Measurements from ENCODE around the gene CABP1.

GRCh38 chr12:120659151-120659525 is 18.7 kb downstream of the CABP1 start:
- no peak for TF ChIP-seq CTCF (IDR thresholded peaks at IDR 0.05)
- no peak for TF ChIP-seq POLR2AphosphoS5 (IDR thresholded peaks at IDR 0.05)
- no peak for TF ChIP-seq POLR2A (IDR thresholded peaks at IDR 0.05)
